Ishikawa (cell line): ENCODE measurements around the gene TMEM217.
A peak's percentile ranks its signal among the peaks of the same experiment; 100 is the strongest.

Source experiments
- CEBPB ChIP-seq: IDR thresholded peaks from 2 replicates; pipeline ENCODE4 v1.6.1; 2012
- CREB1 ChIP-seq: IDR thresholded peaks from 2 replicates; pipeline ENCODE4 v1.6.1; 2012; ENCODE audit warnings: low read depth
- EGR1 ChIP-seq: IDR thresholded peaks from 2 replicates; pipeline ENCODE4 v1.6.1; 2012
- EP300 ChIP-seq: IDR thresholded peaks from 2 replicates; pipeline ENCODE4 v1.6.1; 2012; ENCODE audit warnings: borderline replicate concordance
- FOXM1 ChIP-seq: IDR thresholded peaks from 2 replicates; pipeline ENCODE4 v1.6.1; 2012; ENCODE audit warnings: low read depth, borderline replicate concordance
- NFIC ChIP-seq: IDR thresholded peaks from 2 replicates; pipeline ENCODE4 v1.6.1; 2012
- RAD21 ChIP-seq: IDR thresholded peaks from 2 replicates; pipeline ENCODE4 v1.6.1; 2012; ENCODE audit warnings: low read depth
- TAF1 ChIP-seq: IDR thresholded peaks from 2 replicates; pipeline ENCODE4 v1.6.1; 2012; ENCODE audit warnings: low read depth, mild to moderate bottlenecking
- TCF12 ChIP-seq: IDR thresholded peaks from 2 replicates; pipeline ENCODE4 v1.6.1; 2012; ENCODE audit warnings: low read depth
- TEAD4 ChIP-seq: IDR thresholded peaks from 2 replicates; pipeline ENCODE4 v1.6.1; 2012
- USF1 ChIP-seq: IDR thresholded peaks from 2 replicates; pipeline ENCODE4 v1.6.1; 2012
- YY1 ChIP-seq: IDR thresholded peaks from 2 replicates; pipeline ENCODE4 v1.6.1; 2012; ENCODE audit warnings: low read depth
- ZBTB7A ChIP-seq: IDR thresholded peaks from 2 replicates; pipeline ENCODE4 v1.6.1; 2012; ENCODE audit warnings: low read depth
- TF ChIP-seq, protein P1 (sequence below): IDR thresholded peaks from 2 replicates; pipeline ENCODE4 v1.6.1; 2012
- TF ChIP-seq, protein P2 (sequence below): IDR thresholded peaks from 2 replicates; pipeline ENCODE4 v1.6.1; 2012; ENCODE audit warnings: low read depth, mild to moderate bottlenecking

Gene TMEM217

DNA sequence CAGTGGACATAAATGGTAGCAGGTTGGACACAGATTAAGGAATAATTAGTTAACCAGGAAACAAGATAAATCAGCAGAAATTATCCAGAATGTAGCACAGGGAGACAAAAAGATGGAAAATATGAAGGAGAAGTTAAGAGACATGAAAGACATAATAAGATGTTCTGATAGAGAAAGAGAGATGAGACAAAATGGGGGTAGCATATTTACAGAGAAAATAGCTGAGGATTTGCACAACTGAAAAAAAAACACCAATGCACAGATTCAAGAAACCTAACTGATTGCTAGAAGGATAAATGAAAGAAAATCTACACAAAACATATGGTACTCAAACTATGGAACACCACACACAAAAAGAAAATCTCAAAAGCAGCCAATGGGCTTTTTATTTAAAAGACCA, 35.0 kb downstream of the TMEM217 start:
- TF ChIP-seq TCF12, result no peak
- TF ChIP-seq RAD21, result no peak

GRCh38 chr6:37222125-37222967, 35.6 kb downstream of the TMEM217 start:
- TF ChIP-seq, protein P1, sequence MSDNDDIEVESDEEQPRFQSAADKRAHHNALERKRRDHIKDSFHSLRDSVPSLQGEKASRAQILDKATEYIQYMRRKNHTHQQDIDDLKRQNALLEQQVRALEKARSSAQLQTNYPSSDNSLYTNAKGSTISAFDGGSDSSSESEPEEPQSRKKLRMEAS, result peak; percentile 43; the same call in 1 of the 2 replicates
- no peak for TF ChIP-seq FOXM1
- TF ChIP-seq EP300, result no peak
- no peak for TF ChIP-seq USF1
- peak; percentile 25; the same call in 1 of the 2 replicates for TF ChIP-seq TAF1
- TF ChIP-seq RAD21, result peak; percentile 14; the same call in 1 of the 2 replicates
- peak; percentile 28; the same call in 1 of the 2 replicates for TF ChIP-seq YY1
- TF ChIP-seq ZBTB7A, result peak; percentile 89
- TF ChIP-seq CEBPB, result no peak
- TF ChIP-seq CREB1, result no peak

DNA sequence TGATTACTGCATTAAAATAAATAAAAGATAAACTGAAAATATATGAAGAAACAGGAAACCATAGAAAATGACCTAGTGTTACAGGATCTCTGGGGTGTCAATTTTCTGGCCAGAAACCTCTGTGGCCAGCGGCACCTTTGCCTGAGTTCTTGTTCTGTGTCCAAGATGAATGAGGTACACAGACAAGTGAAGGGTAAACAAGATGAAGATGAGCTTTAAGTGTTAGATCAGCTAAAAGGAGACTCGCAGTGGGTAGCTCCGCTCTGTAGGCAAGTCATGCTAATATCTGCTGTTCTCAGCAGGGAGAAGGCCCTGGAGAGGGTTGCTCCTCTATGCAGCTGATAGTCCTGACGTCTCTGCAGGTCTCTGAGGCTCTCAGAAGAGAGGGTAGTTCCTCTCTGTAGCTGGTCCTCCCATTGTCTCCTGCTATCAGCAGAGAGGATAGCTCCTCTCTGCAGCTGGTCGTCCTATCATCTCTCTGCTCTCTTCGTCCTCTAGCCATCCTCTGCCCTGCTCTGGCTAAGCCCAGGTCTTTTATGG, 36.3 kb downstream of the TMEM217 start:
- TF ChIP-seq EGR1 (no peak), CEBPB (no peak), USF1 (no peak), TCF12 (no peak), ZBTB7A (no peak), RAD21 (no peak), YY1 (no peak), NFIC (no peak), CREB1 (no peak), FOXM1 (no peak), EP300 (no peak), TEAD4 (no peak), TAF1 (no peak)
- TF ChIP-seq, protein P2, sequence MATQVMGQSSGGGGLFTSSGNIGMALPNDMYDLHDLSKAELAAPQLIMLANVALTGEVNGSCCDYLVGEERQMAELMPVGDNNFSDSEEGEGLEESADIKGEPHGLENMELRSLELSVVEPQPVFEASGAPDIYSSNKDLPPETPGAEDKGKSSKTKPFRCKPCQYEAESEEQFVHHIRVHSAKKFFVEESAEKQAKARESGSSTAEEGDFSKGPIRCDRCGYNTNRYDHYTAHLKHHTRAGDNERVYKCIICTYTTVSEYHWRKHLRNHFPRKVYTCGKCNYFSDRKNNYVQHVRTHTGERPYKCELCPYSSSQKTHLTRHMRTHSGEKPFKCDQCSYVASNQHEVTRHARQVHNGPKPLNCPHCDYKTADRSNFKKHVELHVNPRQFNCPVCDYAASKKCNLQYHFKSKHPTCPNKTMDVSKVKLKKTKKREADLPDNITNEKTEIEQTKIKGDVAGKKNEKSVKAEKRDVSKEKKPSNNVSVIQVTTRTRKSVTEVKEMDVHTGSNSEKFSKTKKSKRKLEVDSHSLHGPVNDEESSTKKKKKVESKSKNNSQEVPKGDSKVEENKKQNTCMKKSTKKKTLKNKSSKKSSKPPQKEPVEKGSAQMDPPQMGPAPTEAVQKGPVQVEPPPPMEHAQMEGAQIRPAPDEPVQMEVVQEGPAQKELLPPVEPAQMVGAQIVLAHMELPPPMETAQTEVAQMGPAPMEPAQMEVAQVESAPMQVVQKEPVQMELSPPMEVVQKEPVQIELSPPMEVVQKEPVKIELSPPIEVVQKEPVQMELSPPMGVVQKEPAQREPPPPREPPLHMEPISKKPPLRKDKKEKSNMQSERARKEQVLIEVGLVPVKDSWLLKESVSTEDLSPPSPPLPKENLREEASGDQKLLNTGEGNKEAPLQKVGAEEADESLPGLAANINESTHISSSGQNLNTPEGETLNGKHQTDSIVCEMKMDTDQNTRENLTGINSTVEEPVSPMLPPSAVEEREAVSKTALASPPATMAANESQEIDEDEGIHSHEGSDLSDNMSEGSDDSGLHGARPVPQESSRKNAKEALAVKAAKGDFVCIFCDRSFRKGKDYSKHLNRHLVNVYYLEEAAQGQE, result no peak
- TF ChIP-seq, protein P1, result no peak

DNA sequence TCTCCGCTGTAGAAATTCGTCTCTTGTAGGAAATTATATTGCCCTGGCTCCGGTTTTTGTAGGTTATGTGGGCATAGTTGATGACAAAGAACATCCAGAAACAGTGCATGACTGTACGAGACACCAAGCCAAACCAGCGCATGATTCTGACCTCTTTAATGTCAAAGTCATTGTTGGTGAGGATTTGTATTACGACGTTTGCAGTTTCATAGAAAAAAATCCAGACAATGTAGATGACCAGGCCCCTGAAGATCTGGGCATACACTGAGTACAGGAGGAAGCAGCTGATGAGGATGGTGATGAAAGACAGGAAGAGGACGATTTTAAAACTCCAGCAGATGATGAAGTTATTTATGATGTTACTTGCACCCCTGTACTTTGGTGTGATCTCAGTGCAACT, 39.4 kb downstream of the TMEM217 start:
- TF ChIP-seq RAD21 (no peak), NFIC (no peak), USF1 (no peak), ZBTB7A (no peak), YY1 (no peak), FOXM1 (no peak), TEAD4 (no peak), EGR1 (no peak), CEBPB (no peak), EP300 (no peak)
- TF ChIP-seq, protein P2, result no peak

GRCh38 chr6:37218061-37218460, 39.9 kb downstream of the TMEM217 start:
- TF ChIP-seq EP300 (no peak), USF1 (no peak), RAD21 (no peak), YY1 (no peak), EGR1 (no peak), TEAD4 (no peak), ZBTB7A (no peak), CEBPB (no peak), NFIC (no peak), TCF12 (no peak), FOXM1 (no peak), CREB1 (no peak), TAF1 (no peak)
- TF ChIP-seq, protein P2, result no peak
- TF ChIP-seq, protein P1, result no peak
